ENCODE measurements around the gene MRPL38. TPM values are rescaled to one million over a fixed set of nuclear protein-coding genes. Genes with fewer than 3 reads are reported as not detected.
"Not testable (repeated sequence)": the region's sequence is repeated elsewhere in the genome, so short reads cannot be mapped to it uniquely, and the experiment has no call there.

Gene MRPL38
- total RNA-seq, 1 experiment from 2014 or later: 219 TPM

- H3K27ac ChIP-seq (ENCODE audit: low read depth, low read length); H3K79me2 ChIP-seq (ENCODE audit: insufficient read depth, low read length); RAD21 ChIA-PET (ENCODE audit: low non-redundant PET in 1 of 2, low total read pairs in 2 of 2, uncharacterized antibody in 2 of 2, unreplicated experiment in 2 of 2); H3K9me2 ChIP-seq (ENCODE audit: insufficient read depth); ATAC-seq; H3K36me3 ChIP-seq (ENCODE audit: control insufficient read depth in 1 of 2, insufficient read depth in 2 of 2, low read length in 2 of 2); BruUV-seq (replicated peaks); DNase-seq (ENCODE audit: low read depth, low spot score); H3K9ac ChIP-seq (ENCODE audit: low read length); H3K4me3 ChIP-seq (replicated peaks in 1 of 2; ENCODE audit: low read depth in 1 of 2, low read length in 2 of 2); H3K9me3 ChIP-seq (ENCODE audit: control insufficient read depth in 1 of 2, insufficient read depth in 1 of 2, low read depth in 1 of 2, low read length in 2 of 2); H3K27me3 ChIP-seq (ENCODE audit: insufficient read depth, low read length); H4K20me1 ChIP-seq (ENCODE audit: insufficient read depth); H2AFZ ChIP-seq (ENCODE audit: low read depth, low read length, poor library complexity, severe bottlenecking): not testable (repeated sequence)
- ChIA-PET CTCF (interaction anchor here (0.8 to 4.9 kb wide), 5 partner anchors 12 to 46 kb away, joined by 3 to 52 read pairs (median 5); no protein-coding TSS in a partner anchor), POLR2A (interaction anchor here (0.8 to 6.8 kb wide), 5 partner anchors 16 to 81 kb away, joined by 3 to 83 read pairs (median 4); partner anchors contain the start of gene TRIM47)
- peak; percentile 68 for TF ChIP-seq EGR1 (IDR thresholded peaks at IDR 0.05; ENCODE audit: low read depth)
- peaks cover 25 to 41% of the 10 kb centered on the region in 2 experiments for H3K4me1 ChIP-seq (ENCODE audit: control insufficient read depth in 1 of 2, insufficient read depth in 2 of 2, low read length in 2 of 2)
- intact Hi-C loops (cut with micrococcal nuclease): loop anchor here (10.0 kb wide), 1 partner anchor 185 kb away; no protein-coding TSS in a partner anchor
- H3K4me2 ChIP-seq (ENCODE audit: low read length): peak overlapping the region; percentile 17; the same call in 1 of the 2 replicates
These were observed 45.3 kb downstream of the MRPL38 start for GRCh38 chr17:75859358-75859757.

- Histone ChIP-seq H3K9me3 (ENCODE audit: control insufficient read depth in 1 of 2, insufficient read depth in 1 of 2, low read depth in 1 of 2, low read length in 2 of 2) (no peaks in the 10 kb centered on the region), H3K27me3 (ENCODE audit: insufficient read depth, low read length) (no peaks in the 10 kb centered on the region), H3K9me2 (ENCODE audit: insufficient read depth) (no peaks in the 10 kb centered on the region), H3K36me3 (ENCODE audit: control insufficient read depth in 1 of 2, insufficient read depth in 2 of 2, low read length in 2 of 2) (peaks cover under 1 to 4% of the 10 kb centered on the region in 2 experiments; a peak in 2 of 4 replicates), H3K4me3 (replicated peaks in 1 of 2; ENCODE audit: low read depth in 1 of 2, low read length in 2 of 2) (peak overlapping the region; percentile 75 to 86), H4K20me1 (ENCODE audit: insufficient read depth) (no peaks in the 10 kb centered on the region), H3K4me2 (ENCODE audit: low read length) (peak overlapping the region; percentile 96), H2AFZ (ENCODE audit: low read depth, low read length, poor library complexity, severe bottlenecking) (peak overlapping the region; percentile 52), H3K79me2 (ENCODE audit: insufficient read depth, low read length) (peaks cover 20% of the 10 kb centered on the region; the same call in 1 of the 2 replicates), H3K9ac (ENCODE audit: low read length) (peak overlapping the region; percentile 86), H3K27ac (ENCODE audit: low read depth, low read length) (peak overlapping the region; percentile 87), H3K4me1 (ENCODE audit: control insufficient read depth in 1 of 2, insufficient read depth in 2 of 2, low read length in 2 of 2) (peaks cover 25 to 43% of the 10 kb centered on the region in 2 experiments)
- POLR2A ChIA-PET: interaction anchor here (1.0 to 6.8 kb wide), 12 partner anchors 9 to 128 kb away, joined by 3 to 83 read pairs (median 7); partner anchors contain the start of genes MRPL38, TRIM47 and TRIM65
- ATAC-seq (peak; percentile 3; the same call in 1 of the 2 replicates), DNase-seq (ENCODE audit: low read depth, low spot score) (no peak)
- BruUV-seq (replicated peaks): TSS peak; percentile 88
- intact Hi-C loops (cut with micrococcal nuclease): loop anchor here (10.0 kb wide), 1 partner anchor 181 kb away; no protein-coding TSS in a partner anchor
- TF ChIP-seq POLR2A (IDR thresholded peaks at IDR 0.05; ENCODE audit: borderline replicate concordance, extremely low read depth, insufficient read depth, insufficient read length) (peak; percentile 57), FOSL1 (IDR thresholded peaks at IDR 0.05; ENCODE audit: low read depth) (no peak), EZH2phosphoT487 (IDR thresholded peaks at IDR 0.05; ENCODE audit: borderline replicate concordance) (no peak), CTCF (IDR thresholded peaks at IDR 0.05 in 2 of 3, conservative IDR thresholded peaks at IDR 0.05 in 1 of 3; ENCODE audit: borderline replicate concordance in 1 of 3, insufficient read depth in 1 of 3, low read depth in 2 of 3, low read length in 2 of 3) (peak in 2 of 3 experiments; percentile 5 to 35; a peak in 2 of 6 replicates), SRF (IDR thresholded peaks at IDR 0.05; ENCODE audit: low read depth) (no peak)
- RAD21 ChIA-PET (ENCODE audit: low non-redundant PET in 1 of 2, low total read pairs in 2 of 2, uncharacterized antibody in 2 of 2, unreplicated experiment in 2 of 2): interaction anchor here (0.6 to 2.0 kb wide), 3 partner anchors 15 to 76 kb away, joined by 3 to 5 read pairs (median 3); a partner anchor contains a TSS
- CTCF ChIA-PET: interaction anchor here (0.8 to 4.3 kb wide), 8 partner anchors 8 to 92 kb away, joined by 3 to 57 read pairs (median 9); partner anchors contain the start of genes FBF1 and TRIM47
These were observed 48.5 kb downstream of the MRPL38 start for GRCh38 chr17:75856062-75856756.
